Effector memory CD4-positive, alpha-beta T cell (primary cell): Measurements from ENCODE around the gene PIEZO2.

Source experiments
- DNase-seq, 3 donors: peaks; one replicate each; pipeline ENCODE4 v3.0.0-alpha.2; 2020
- H3K27ac ChIP-seq: 2 replicates; pipeline ENCODE4 v1.7.0; 2013; ENCODE audit warnings: mild to moderate bottlenecking, low read length, moderate library complexity; ENCODE audit not compliant: insufficient read depth, poor library complexity, severe bottlenecking
- H3K27me3 ChIP-seq: replicated peaks from 2 replicates; pipeline ENCODE4 v1.7.0; 2013; ENCODE audit warnings: mild to moderate bottlenecking, low read length; ENCODE audit not compliant: insufficient read depth, control insufficient read depth, poor library complexity, severe bottlenecking
- H3K36me3 ChIP-seq: 2 replicates; pipeline ENCODE4 v1.7.0; 2013; ENCODE audit warnings: mild to moderate bottlenecking, low read length, moderate library complexity; ENCODE audit not compliant: control insufficient read depth, insufficient read depth
- H3K4me1 ChIP-seq: 2 replicates; pipeline ENCODE4 v1.7.0; 2013; ENCODE audit warnings: low read length, mild to moderate bottlenecking; ENCODE audit not compliant: control insufficient read depth, insufficient read depth, poor library complexity, severe bottlenecking
- H3K4me3 ChIP-seq: 2 replicates; pipeline ENCODE4 v1.7.0; 2013; ENCODE audit warnings: low read length, low read depth, mild to moderate bottlenecking; ENCODE audit not compliant: insufficient read depth, poor library complexity, severe bottlenecking
- H3K9me3 ChIP-seq: 2 replicates; pipeline ENCODE4 v1.7.0; 2013; ENCODE audit warnings: mild to moderate bottlenecking, low read length, moderate library complexity; ENCODE audit not compliant: control insufficient read depth

Gene PIEZO2

GRCh38 chr18:11024928-11025669, 124.3 kb downstream of the PIEZO2 start:
- H3K4me1 ChIP-seq = no peaks in the 10 kb centered on the region
- no peaks in the 10 kb centered on the region for H3K36me3 ChIP-seq
- H3K4me3 ChIP-seq = no peak overlapping the region
- H3K27ac ChIP-seq = no peak overlapping the region
- no peak for DNase-seq
- H3K27me3 ChIP-seq = no peaks in the 10 kb centered on the region
- H3K9me3 ChIP-seq = no peaks in the 10 kb centered on the region

- no peaks in the 10 kb centered on the region for H3K27me3 ChIP-seq
- DNase-seq = no peak
- H3K9me3 ChIP-seq = no peaks in the 10 kb centered on the region
- no peak overlapping the region for H3K27ac ChIP-seq
- H3K4me1 ChIP-seq = no peaks in the 10 kb centered on the region
- H3K4me3 ChIP-seq = no peak overlapping the region
- no peaks in the 10 kb centered on the region for H3K36me3 ChIP-seq
Measured at GRCh38 chr18:11021477-11021876, 127.9 kb downstream of the PIEZO2 start.

DNA sequence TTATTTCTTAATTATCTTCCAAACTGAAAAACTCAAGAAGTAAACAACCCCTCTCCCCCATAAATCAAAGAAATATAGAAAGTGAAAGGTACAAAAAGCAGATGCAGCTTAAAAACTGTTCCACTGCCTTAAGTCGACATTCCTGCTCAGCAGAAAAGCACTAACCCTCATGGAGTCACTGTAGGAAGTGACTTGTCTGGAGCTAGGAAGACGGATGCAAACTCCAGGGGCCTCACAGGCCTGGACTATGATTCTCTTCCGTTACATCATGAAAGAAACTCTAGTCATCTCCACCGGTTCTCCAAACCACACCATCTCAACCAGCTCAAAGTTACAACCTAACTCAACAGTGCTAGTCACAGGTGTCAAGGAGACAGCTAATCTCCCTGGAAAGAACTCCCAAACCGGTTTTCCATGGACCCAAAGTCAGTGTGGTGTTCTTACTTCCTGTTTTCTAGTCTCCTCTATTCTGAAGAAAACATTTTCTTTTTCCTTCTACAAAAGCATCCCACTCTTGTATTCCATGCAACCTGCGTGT, 128.4 kb downstream of the PIEZO2 start:
- DNase-seq = no peak

GRCh38 chr18:11020161-11020853, 129.1 kb downstream of the PIEZO2 start:
- Histone ChIP-seq H3K36me3 (no peaks in the 10 kb centered on the region), H3K4me3 (no peak overlapping the region), H3K27ac (no peak overlapping the region), H3K4me1 (no peaks in the 10 kb centered on the region), H3K9me3 (no peaks in the 10 kb centered on the region), H3K27me3 (no peaks in the 10 kb centered on the region)
- DNase-seq = no peak

More for the DNA sequence above, 128.4 kb downstream of the PIEZO2 start:
- Histone ChIP-seq H3K4me1 (no peaks in the 10 kb centered on the region), H3K36me3 (no peaks in the 10 kb centered on the region), H3K27me3 (no peaks in the 10 kb centered on the region), H3K27ac (no peak overlapping the region), H3K9me3 (no peaks in the 10 kb centered on the region), H3K4me3 (no peak overlapping the region)

- Histone ChIP-seq H3K4me1 (no peaks in the 10 kb centered on the region), H3K9me3 (no peaks in the 10 kb centered on the region), H3K4me3 (no peak overlapping the region), H3K27me3 (no peaks in the 10 kb centered on the region), H3K27ac (no peak overlapping the region), H3K36me3 (no peaks in the 10 kb centered on the region)
- DNase-seq = no peak
Measured at GRCh38 chr18:11019295-11020105, 129.9 kb downstream of the PIEZO2 start.

DNA sequence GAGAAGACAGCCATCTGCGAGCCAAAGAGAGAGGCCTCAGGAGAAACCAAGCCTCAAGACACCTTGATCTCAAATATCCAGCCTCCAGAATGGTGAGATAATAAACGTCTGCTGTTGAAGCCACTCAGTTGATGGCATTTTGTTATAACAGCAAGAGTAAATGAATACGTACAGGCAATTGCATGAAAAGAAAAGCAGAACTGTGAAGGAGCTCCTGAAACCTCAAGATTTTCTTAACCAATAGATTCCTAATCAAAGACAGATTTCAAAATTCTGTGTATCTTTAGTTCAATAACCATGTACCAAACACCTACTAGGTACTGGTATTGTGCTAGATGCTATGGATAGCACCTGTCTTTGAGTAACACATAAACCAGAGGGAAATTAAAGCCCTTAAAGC, 139.5 kb downstream of the PIEZO2 start:
- DNase-seq = no peak
- Histone ChIP-seq H3K36me3 (no peaks in the 10 kb centered on the region), H3K9me3 (no peaks in the 10 kb centered on the region), H3K4me1 (no peaks in the 10 kb centered on the region), H3K27ac (no peak overlapping the region), H3K27me3 (no peaks in the 10 kb centered on the region), H3K4me3 (no peak overlapping the region)

DNA sequence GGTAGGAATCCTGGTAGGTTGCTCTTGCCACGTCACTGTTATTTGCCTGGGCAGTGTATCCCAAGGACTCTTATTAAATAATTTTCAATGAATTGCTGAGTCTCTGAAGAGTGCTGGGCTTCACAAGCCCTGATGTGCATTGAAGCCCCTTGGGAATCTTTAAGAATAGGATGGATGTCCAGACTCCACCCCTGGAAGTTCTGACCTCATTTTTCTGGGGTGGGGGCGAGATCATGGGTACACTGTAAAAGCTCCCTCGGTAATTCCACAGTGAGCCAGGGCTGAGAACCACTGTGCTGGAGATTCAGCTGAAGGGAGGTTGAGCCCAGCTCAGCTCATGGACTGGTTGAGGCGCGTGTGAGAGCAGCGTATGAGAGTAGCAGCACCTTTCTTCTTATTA, 140.2 kb downstream of the PIEZO2 start:
- Histone ChIP-seq H3K4me1 (no peaks in the 10 kb centered on the region), H3K27me3 (no peaks in the 10 kb centered on the region), H3K4me3 (no peak overlapping the region), H3K27ac (no peak overlapping the region), H3K9me3 (no peaks in the 10 kb centered on the region), H3K36me3 (no peaks in the 10 kb centered on the region)
- no peak for DNase-seq

GRCh38 chr18:11008505-11008904, 140.9 kb downstream of the PIEZO2 start:
- H3K36me3 ChIP-seq = no peaks in the 10 kb centered on the region
- no peaks in the 10 kb centered on the region for H3K4me1 ChIP-seq
- no peak for DNase-seq
- H3K9me3 ChIP-seq = no peaks in the 10 kb centered on the region
- H3K4me3 ChIP-seq = no peak overlapping the region
- no peak overlapping the region for H3K27ac ChIP-seq
- no peaks in the 10 kb centered on the region for H3K27me3 ChIP-seq

- DNase-seq = no peak
- H3K36me3 ChIP-seq = no peaks in the 10 kb centered on the region
- no peak overlapping the region for H3K4me3 ChIP-seq
- H3K27me3 ChIP-seq = no peaks in the 10 kb centered on the region
- H3K4me1 ChIP-seq = no peaks in the 10 kb centered on the region
- no peaks in the 10 kb centered on the region for H3K9me3 ChIP-seq
- no peak overlapping the region for H3K27ac ChIP-seq
Measured at GRCh38 chr18:11005528-11005927, 143.8 kb downstream of the PIEZO2 start.
